ENCODE data around the gene GTF3C1. TPM values are rescaled to one million over a fixed set of nuclear protein-coding genes. Genes with fewer than 3 reads are reported as not detected.

The GTF3C1 gene
- total RNA-seq, 1 donor from 2014 or later, result 74.4 TPM

DNA sequence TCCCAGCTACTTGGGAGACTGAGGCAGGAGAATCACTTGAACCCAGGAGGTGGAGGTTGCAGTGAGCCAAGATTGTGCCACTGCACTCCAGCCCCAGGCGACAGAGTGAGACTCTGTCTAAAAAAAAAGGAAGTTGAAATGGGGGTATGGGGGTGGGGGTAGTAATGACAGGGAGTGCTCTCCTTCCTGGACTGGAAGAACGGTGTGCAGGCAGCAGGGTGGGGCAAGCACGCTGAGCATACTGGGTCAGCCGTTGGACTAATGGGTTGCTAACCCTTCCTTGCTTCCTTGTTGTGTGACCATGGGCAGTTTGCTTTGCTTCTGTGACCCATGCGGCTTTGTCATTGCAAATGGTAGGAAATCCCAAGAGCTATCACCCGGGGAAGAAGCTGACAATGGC lies 16.7 kb upstream of the GTF3C1 start:
- DNase-seq, result no peak

GRCh38 chr16:27564224-27564623 lies 14.5 kb upstream of the GTF3C1 start:
- DNase-seq, result no peak

GRCh38 chr16:27561216-27561615 lies 11.5 kb upstream of the GTF3C1 start:
- DNase-seq, result peak; percentile 78

- no peak for DNase-seq
These were observed 9.2 kb upstream of the GTF3C1 start for GRCh38 chr16:27558932-27559331.

DNA sequence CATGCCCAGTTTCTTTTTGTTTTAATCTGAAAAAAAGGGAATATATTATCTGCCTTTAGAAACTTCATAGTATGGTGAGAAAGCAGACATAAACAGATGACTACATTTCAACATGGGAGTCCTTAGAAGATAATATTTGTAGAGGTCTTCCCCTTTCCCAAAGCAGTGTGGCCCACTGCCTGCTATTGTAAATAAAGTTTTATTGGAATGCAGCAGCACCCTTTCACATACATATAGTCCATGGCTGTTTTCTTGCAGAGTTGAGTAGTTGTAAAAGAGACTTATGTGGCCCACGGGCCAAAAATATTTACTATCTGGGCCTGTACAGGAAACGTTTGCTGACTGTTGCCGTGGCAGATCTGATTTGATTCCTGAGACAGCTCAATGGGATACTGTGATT lies 8.7 kb upstream of the GTF3C1 start:
- DNase-seq, result no peak

DNA sequence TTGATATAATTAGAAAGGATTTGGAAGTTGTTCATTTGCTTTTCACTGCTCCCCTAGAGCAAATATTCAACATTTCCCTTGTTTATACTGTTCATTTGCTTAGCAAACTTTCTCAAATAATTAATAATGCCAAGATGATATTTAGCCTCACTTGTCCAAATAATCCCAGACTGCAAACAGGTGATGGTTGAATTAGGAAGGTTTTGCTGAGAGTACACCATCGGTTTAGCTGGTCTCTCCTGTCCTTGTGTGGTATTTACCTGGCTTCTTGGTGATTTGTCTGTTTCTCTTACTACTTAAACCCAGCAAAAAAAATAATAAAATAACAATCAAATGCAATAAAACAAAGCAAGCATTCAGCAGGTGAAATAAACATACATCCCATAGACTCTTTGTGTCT lies 6.8 kb upstream of the GTF3C1 start:
- DNase-seq, result no peak

DNA sequence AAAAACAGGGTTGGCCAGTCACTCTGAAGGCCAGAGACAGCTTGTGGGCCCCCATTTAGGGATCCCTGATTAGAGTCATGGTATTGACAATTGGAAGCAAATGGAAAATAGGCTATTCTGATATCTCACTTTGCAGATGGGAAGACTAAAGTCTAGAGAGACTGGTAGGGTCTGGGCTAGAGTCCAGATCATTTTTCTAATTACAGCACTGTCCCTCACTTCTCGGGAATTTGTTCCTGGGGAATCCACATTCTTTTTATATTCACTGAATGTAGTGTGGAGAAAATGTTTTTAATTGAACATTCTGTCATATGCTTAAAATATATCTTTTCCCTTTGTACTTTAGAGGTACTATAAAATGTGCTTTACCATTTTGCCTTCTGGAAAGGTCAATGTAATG lies 1.3 kb upstream of the GTF3C1 start:
- no peak for DNase-seq

DNA sequence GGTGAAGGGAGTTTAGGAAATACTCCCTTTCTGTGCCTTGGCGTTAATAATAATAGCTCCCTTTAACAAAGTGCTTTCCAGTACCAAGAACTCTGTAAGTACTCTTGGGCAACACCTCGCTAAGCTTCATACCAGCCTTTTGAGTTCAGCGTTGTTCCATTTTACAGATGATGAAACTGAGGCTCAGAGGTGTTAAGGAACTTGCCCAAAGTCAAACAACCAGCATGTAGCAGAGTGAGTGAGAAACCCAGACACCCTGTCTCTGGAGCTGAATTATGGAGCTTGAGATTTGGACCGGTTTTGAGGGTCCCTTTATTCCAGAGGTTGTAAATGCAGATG lies 838 bp upstream of the GTF3C1 start:
- DNase-seq, result no peak

- no peak for DNase-seq
These were observed 308 bp downstream of the GTF3C1 start for GRCh38 chr16:27549464-27549745.

GRCh38 chr16:27547851-27548250 lies 1.9 kb downstream of the GTF3C1 start:
- DNase-seq, result no peak

DNA sequence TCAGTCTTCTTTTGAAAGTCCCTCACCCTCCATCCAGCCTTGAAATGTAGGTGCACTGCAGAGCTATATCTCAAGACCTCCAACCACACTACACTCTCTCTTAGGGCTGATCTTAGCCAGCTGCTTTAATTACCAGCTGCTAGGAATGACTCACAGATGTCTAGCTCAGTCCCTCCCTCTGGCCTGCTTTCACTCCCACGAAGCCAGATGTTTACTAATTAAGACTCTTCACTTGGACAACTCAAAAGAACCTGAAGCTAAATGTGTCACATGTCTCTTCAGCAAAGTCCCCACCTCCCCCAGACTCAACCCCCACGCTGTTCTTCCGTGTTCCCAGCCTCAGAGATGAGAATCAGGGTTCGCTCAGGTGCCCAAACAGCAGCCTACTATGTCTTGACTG lies 2.6 kb downstream of the GTF3C1 start:
- DNase-seq, result peak; percentile 37

DNA sequence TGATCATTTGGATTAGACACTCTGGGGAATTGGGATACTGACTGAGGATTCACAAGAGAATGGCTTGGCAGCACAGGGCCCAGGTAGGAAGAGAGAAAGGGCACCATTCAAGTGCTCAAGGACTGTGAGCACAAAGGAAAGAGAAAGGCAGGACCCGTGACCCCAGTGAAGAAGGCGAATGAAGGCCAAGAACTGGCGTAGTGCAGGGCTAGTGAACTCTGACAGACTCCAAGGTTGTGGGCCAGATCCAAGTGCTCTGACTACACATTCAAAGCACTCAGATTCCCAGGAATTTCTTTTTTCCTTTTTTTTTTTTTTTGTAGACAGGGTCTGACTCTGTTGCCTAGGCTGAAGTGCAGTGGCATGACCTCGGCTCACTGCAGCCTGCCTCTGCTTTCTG lies 5.0 kb downstream of the GTF3C1 start:
- DNase-seq, result no peak

DNA sequence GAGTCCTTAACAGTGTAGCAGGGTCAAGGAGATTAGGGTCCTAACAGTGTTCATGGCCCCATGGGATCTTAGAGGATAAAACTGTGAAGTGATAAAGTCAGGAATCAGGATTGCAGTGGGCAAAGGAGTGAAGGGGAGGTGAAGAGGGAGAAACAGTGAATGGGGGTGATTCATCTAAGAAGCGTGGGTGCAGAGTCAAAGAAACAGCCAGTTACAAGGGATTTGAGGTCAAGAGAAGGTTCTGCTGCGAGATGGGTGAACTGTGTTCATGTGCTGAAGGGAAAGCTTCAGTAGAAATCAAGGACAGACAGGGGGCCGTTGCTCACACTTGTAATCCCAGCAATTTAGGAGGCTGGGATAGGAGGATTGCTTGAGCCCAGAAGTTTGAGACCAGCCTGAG lies 5.9 kb downstream of the GTF3C1 start:
- DNase-seq, result no peak

- DNase-seq, result no peak
These were observed 10.1 kb downstream of the GTF3C1 start for GRCh38 chr16:27539636-27540035.

- no peak for DNase-seq
These were observed 10.6 kb downstream of the GTF3C1 start for GRCh38 chr16:27539120-27539519.

- peak; percentile 46 for DNase-seq
These were observed 11.2 kb downstream of the GTF3C1 start for GRCh38 chr16:27538528-27538927.

GRCh38 chr16:27534256-27534655 lies 15.5 kb downstream of the GTF3C1 start:
- DNase-seq, result no peak

- DNase-seq, result no peak
These were observed 17.6 kb downstream of the GTF3C1 start for GRCh38 chr16:27531826-27532800.

DNA sequence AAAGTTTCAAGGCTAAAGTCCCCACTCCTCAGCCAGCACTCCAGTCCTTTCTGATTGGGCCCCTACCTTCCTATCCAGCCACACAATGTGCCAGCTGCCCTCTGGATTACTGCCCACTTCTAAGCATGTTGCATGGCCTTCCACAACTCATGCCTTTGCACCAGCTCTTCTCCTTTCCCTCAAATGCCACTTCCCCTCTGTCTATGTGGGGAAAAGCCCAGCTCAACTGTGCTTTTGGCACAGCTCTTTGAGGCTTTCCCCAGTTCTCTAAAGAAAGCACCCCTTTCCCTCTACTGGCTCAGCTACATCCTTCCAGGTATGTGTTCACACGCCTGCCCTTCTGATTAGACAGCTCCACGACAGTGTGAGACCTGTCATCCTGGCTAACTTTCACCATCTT lies 18.5 kb downstream of the GTF3C1 start:
- no peak for DNase-seq

- DNase-seq, result no peak
These were observed 19.8 kb downstream of the GTF3C1 start for GRCh38 chr16:27529962-27530361.

GRCh38 chr16:27528294-27528693 lies 21.4 kb downstream of the GTF3C1 start:
- no peak for DNase-seq

DNA sequence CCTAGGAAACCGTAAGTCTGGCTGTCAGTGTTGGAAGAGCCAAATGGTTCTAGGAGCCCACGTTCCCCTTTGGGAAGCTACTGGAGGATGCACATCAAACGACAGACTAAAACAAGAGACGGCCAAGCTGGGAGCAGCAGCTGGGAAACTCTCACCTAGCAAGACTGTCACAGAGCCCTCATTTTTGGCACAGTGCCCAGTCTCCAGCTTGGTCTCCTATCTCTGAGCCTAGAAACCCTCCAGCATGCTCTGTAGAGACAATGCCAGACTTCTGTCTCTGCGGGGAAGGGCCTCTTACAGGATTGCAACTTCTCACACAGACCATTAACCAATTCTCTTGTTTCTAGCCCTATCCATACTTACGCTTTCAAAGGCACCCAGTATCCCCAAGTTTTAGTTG lies 23.5 kb downstream of the GTF3C1 start:
- peak; percentile 13 for DNase-seq

GRCh38 chr16:27522173-27522707 lies 27.5 kb downstream of the GTF3C1 start:
- DNase-seq, result no peak

DNA sequence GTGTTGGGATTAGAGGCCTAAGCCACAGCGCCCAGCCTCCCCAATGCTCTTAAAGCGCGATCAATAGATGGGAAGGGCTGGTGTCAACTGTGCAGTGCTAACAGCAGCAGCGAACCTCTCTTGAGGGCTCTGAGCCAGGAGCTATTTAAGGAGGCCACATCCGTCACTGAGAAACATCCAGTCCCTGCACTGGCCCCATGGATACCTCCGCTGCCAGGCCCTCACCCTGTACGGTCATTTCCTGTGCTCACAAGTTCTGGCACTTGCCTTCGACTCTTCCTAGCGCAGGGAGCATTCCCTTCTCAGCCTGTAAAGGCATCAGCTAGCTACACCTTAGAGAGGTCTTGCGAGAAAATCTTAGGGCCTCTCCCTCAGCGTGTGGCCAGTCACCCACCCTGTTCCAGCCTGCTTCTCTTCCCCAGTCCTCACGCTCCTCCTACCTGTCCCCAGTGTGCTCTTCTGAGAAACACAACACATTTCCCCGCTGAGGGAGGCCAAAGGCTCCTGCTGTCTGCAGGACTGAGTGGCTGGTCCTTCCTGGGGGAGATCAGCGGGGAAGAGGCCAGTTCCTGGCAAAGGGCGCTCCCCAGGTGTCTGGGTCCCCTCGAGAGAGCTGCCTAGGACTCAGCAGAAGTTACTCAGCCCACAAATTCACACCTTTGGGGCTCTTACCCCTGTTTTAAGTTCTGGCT lies 28.6 kb downstream of the GTF3C1 start:
- DNase-seq, result peak; percentile 91
